Stimulated activated CD4-positive, alpha-beta T cell treated with anti-CD3 and anti-CD28 coated beads, Interleukin-12 subunit alpha, Interleukin-12 subunit beta, amount 100 ng/mL, for 24 hours (primary cell): Measurements from ENCODE around the gene NPR2.

Source experiments
- DNase-seq, 2 experiments: peaks; one replicate each; pipeline ENCODE4 v3.0.0-alpha.2; 2020; ENCODE audit warnings: low read depth in 2 of 2

The NPR2 gene

DNA sequence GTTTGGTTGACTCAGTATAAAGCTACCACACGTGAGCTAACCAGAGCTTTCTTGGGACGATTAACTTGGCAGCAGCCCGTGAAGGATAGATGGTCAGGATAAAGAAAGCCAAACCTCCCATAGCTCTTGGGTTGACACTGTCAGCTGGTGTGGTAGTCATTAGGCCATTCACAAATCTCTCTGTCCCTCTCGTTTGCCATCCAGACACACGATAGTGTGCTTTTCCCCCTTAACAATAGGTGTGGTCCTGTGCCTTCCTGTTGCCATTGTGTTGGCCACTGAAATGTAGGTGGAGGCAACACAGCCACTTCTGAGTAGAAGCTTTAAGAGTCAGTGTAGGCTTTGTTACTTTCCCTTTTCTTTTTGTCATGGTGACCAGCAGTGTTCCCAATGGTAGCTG is 67.1 kb downstream of the NPR2 start:
- DNase-seq: no peak
